Sigmoid colon (tissue), 7 donors: ENCODE measurements around the gene CDK14. TPM values are rescaled to one million over a fixed set of nuclear protein-coding genes. Genes with fewer than 3 reads are reported as not detected.

ENCODE experiments used
- DNase-seq: peaks from one replicate; pipeline ENCODE4 v3.0.0-alpha.2; 2019
- H3K27ac ChIP-seq, 4 donors: fragments of 200-600 bp; sonication (generic); one replicate each; pipeline ENCODE4 v1.5.1; 2016 to 2019; ENCODE audit warnings: mild to moderate bottlenecking in 1 of 4
- H3K27me3 ChIP-seq, 3 donors: fragments of 200-600 bp; sonication (generic); one replicate each; pipeline ENCODE4 v1.5.1; 2019; ENCODE audit warnings: mild to moderate bottlenecking in 1 of 3
- H3K36me3 ChIP-seq, 4 donors: fragments of 200-600 bp; sonication (generic); one replicate each; pipeline ENCODE4 v1.5.1; 2016 to 2019
- H3K4me1 ChIP-seq, 4 donors: fragments of 200-600 bp; sonication (generic); one replicate each; pipeline ENCODE4 v1.5.1; 2017 to 2019
- H3K4me3 ChIP-seq, 4 donors: fragments of 200-600 bp; sonication (generic); one replicate each; pipeline ENCODE4 v1.5.1; 2017 to 2019; ENCODE audit warnings: mild to moderate bottlenecking in 2 of 4, moderate library complexity in 1 of 4
- H3K9me3 ChIP-seq, 4 donors: fragments of 200-600 bp in 3 of 4; sonication (generic) in 3 of 4; one replicate each; pipeline versions ENCODE4 v1.5.1 to v1.6.1; 2013 to 2019
- CTCF ChIP-seq, 4 experiments: fragments of 450-650 bp in 3 of 4; fragments of 200-600 bp in 1 of 4; IDR thresholded peaks; one replicate each; pipeline ENCODE4 v1.5.1; 2016 to 2019; ENCODE audit warnings: antibody characterized with exemption in 4 of 4, mild to moderate bottlenecking in 3 of 4, moderate library complexity in 2 of 4
- EP300 ChIP-seq, 4 donors: sonication (generic); formaldehyde crosslinking; IDR thresholded peaks; one replicate each; pipeline ENCODE4 v1.6.1; 2017; ENCODE audit warnings: antibody characterized with exemption in 4 of 4
- POLR2A ChIP-seq, 2 donors: fragments of 450-650 bp; IDR thresholded peaks; one replicate each; pipeline ENCODE4 v1.6.1; 2016; ENCODE audit warnings: antibody characterized with exemption in 2 of 2, mild to moderate bottlenecking in 2 of 2, moderate library complexity in 2 of 2
- POLR2AphosphoS5 ChIP-seq, 4 donors: sonication (generic); formaldehyde crosslinking; IDR thresholded peaks; one replicate each; pipeline ENCODE4 v1.6.1; 2017; ENCODE audit warnings: antibody characterized with exemption in 4 of 4
- WGBS, 2 donors: extraction: QIAGEN DNeasy Blood & Tissue Kit; methylation state at CpG; one replicate each; pipeline ENCODE4 v1.1.7; 2013; 5-methylcytosine and 5-hydroxymethylcytosine counted together
- intact Hi-C: fragments of 100-400 bp; cut with DNase I; formaldehyde crosslinking; loops from one replicate; pipeline ENCODE4 v1.15.1; 2023
- polyA plus RNA-seq, 3 donors: library from polyadenylated mRNA; stranded (reverse); fragments of 200-250 nt; gene quantifications; one replicate each; pipeline ENCODE4 v1.2.3, GENCODE V29; 2013
- total RNA-seq, 4 donors: library from RNA; depleted of rRNA; stranded (reverse); fragments of >200 nt; gene quantifications; one replicate each; pipeline ENCODE4 v1.1.0, GENCODE V29; 2016
- donor health status: healthy with polysubstance abuse.
- donor health status: Bipolar disorder and iron deficiency.
- donor health status: healthy.

The CDK14 gene
- total and polyA plus RNA-seq, 7 donors, result 0.92 to 19.3 (median 11.1) TPM

GRCh38 chr7:91228927-91229558, 632.9 kb downstream of the CDK14 start:
- Histone ChIP-seq H3K36me3 (no peaks in the 10 kb centered on the region), H3K9me3 (no peaks in the 10 kb centered on the region), H3K27me3 (no peaks in the 10 kb centered on the region), H3K27ac (no peak overlapping the region), H3K4me1 (no peaks in the 10 kb centered on the region), H3K4me3 (no peak overlapping the region)
- DNase-seq, result no peak
- intact Hi-C loops, result no loop called here
- WGBS, 2 donors, result 79 to 86% methylated on average over 2 of the region's 2 CpGs
- no peak for TF ChIP-seq EP300 (IDR thresholded peaks at IDR 0.05)
- no peak for TF ChIP-seq POLR2AphosphoS5 (IDR thresholded peaks at IDR 0.05)
- no peak for TF ChIP-seq CTCF (IDR thresholded peaks at IDR 0.05)
- no peak for TF ChIP-seq POLR2A (IDR thresholded peaks at IDR 0.05)

- intact Hi-C loops, result no loop called here
- Histone ChIP-seq H3K27ac (no peak overlapping the region), H3K4me1 (no peaks in the 10 kb centered on the region), H3K9me3 (no peaks in the 10 kb centered on the region), H3K4me3 (no peak overlapping the region), H3K27me3 (no peaks in the 10 kb centered on the region), H3K36me3 (no peaks in the 10 kb centered on the region)
- DNase-seq, result no peak
- WGBS, 2 donors, result 77 to 81% methylated on average over 2 of the region's 2 CpGs
- no peak for TF ChIP-seq POLR2AphosphoS5 (IDR thresholded peaks at IDR 0.05)
- TF ChIP-seq EP300 (IDR thresholded peaks at IDR 0.05), result no peak
- no peak for TF ChIP-seq POLR2A (IDR thresholded peaks at IDR 0.05)
- no peak for TF ChIP-seq CTCF (IDR thresholded peaks at IDR 0.05)
Measured at GRCh38 chr7:91230100-91230499, 634.0 kb downstream of the CDK14 start.

GRCh38 chr7:91230503-91230902, 634.4 kb downstream of the CDK14 start:
- TF ChIP-seq POLR2A (IDR thresholded peaks at IDR 0.05) (no peak), CTCF (IDR thresholded peaks at IDR 0.05) (no peak), EP300 (IDR thresholded peaks at IDR 0.05) (no peak)
- WGBS, 2 donors, result 62 to 88% methylated on average over 3 of the region's 3 CpGs
- Histone ChIP-seq H3K27ac (no peak overlapping the region), H3K36me3 (no peaks in the 10 kb centered on the region), H3K4me3 (no peak overlapping the region), H3K27me3 (no peaks in the 10 kb centered on the region), H3K4me1 (no peaks in the 10 kb centered on the region), H3K9me3 (no peaks in the 10 kb centered on the region)
- intact Hi-C loops, result no loop called here
- DNase-seq, result no peak

- WGBS, 2 donors, result 74 to 83% methylated on average over 8 of the region's 8 CpGs
- no peak for DNase-seq
- intact Hi-C loops, result no loop called here
- H3K9me3 ChIP-seq, result no peaks in the 10 kb centered on the region
- no peaks in the 10 kb centered on the region for H3K4me1 ChIP-seq
- H3K36me3 ChIP-seq, result no peaks in the 10 kb centered on the region
- no peak overlapping the region for H3K27ac ChIP-seq
- no peaks in the 10 kb centered on the region for H3K27me3 ChIP-seq
- H3K4me3 ChIP-seq, result no peak overlapping the region
- TF ChIP-seq EP300 (IDR thresholded peaks at IDR 0.05), result no peak
- TF ChIP-seq POLR2A (IDR thresholded peaks at IDR 0.05), result no peak
- no peak for TF ChIP-seq CTCF (IDR thresholded peaks at IDR 0.05)
- no peak for TF ChIP-seq POLR2AphosphoS5 (IDR thresholded peaks at IDR 0.05)
Measured at GRCh38 chr7:91233212-91233611, 637.1 kb downstream of the CDK14 start.
